Astrocyte (in vitro differentiated cells and primary cell): ENCODE results near the gene ZNF593OS. TPM values are rescaled to one million over a fixed set of nuclear protein-coding genes. Genes with fewer than 3 reads are reported as not detected.

Experiments used
- DNase-seq: peaks from one replicate; pipeline ENCODE4 v3.0.0-alpha.2; 2010; ENCODE audit warnings: low read depth
- FAIRE-seq: peaks from 2 replicates; lab custom pipeline; 2011; peaks lifted over from hg19 to GRCh38; lab: Jason Lieb, UNC
- H2AFZ ChIP-seq: 2 replicates; pipeline ENCODE4 v1.6.0; 2012; ENCODE audit warnings: low read depth, low read length, inconsistent platforms
- H3K27ac ChIP-seq: 2 replicates; pipeline ENCODE4 v1.5.1; 2011; ENCODE audit warnings: low read depth, low read length, inconsistent platforms
- H3K27me3 ChIP-seq: 2 replicates; pipeline ENCODE4 v1.6.0; 2011; ENCODE audit warnings: low read length, inconsistent platforms; ENCODE audit not compliant: insufficient read depth
- H3K36me3 ChIP-seq: 2 replicates; pipeline ENCODE4 v1.5.1; 2011; ENCODE audit warnings: low read length, inconsistent platforms; ENCODE audit not compliant: insufficient read depth
- H3K4me1 ChIP-seq: 2 replicates; pipeline ENCODE4 v1.5.1; 2011; ENCODE audit warnings: low read length, inconsistent platforms; ENCODE audit not compliant: insufficient read depth
- H3K4me2 ChIP-seq: 2 replicates; pipeline ENCODE4 v1.6.0; 2012; ENCODE audit warnings: low read length, inconsistent platforms
- H3K4me3 ChIP-seq: 2 replicates; pipeline ENCODE4 v1.5.1; 2011; ENCODE audit warnings: low read depth, mild to moderate bottlenecking, low read length, inconsistent platforms; ENCODE audit not compliant: insufficient read depth
- H3K79me2 ChIP-seq: 2 replicates; pipeline ENCODE4 v1.6.0; 2012; ENCODE audit warnings: mild to moderate bottlenecking, low read length, inconsistent platforms; ENCODE audit not compliant: insufficient read depth
- H3K9ac ChIP-seq: 2 replicates; pipeline ENCODE4 v1.6.0; 2012; ENCODE audit warnings: mild to moderate bottlenecking, low read length, inconsistent platforms
- H3K9me3 ChIP-seq: 2 replicates; pipeline ENCODE4 v1.5.1; 2012; ENCODE audit warnings: low read depth, mild to moderate bottlenecking, low read length, inconsistent platforms; ENCODE audit not compliant: insufficient read depth
- H4K20me1 ChIP-seq: 2 replicates; pipeline ENCODE4 v1.6.0; 2012; ENCODE audit warnings: low read length, inconsistent platforms; ENCODE audit not compliant: insufficient read depth
- H3K27ac Mint-ChIP-seq: one replicate; pipeline ENCODE4 v1.8.0; 2021; ENCODE audit warnings: mild to moderate bottlenecking, mixed read lengths; ENCODE audit not compliant: unreplicated experiment
- H3K27me3 Mint-ChIP-seq: one replicate; pipeline ENCODE4 v1.8.0; 2021; ENCODE audit warnings: low read depth, mixed read lengths; ENCODE audit not compliant: unreplicated experiment
- H3K36me3 Mint-ChIP-seq: one replicate; pipeline ENCODE4 v1.8.0; 2021; ENCODE audit warnings: low read depth, mixed read lengths; ENCODE audit not compliant: unreplicated experiment
- H3K4me1 Mint-ChIP-seq: one replicate; pipeline ENCODE4 v1.8.0; 2021; ENCODE audit warnings: low read depth, mixed read lengths; ENCODE audit not compliant: unreplicated experiment
- H3K4me3 Mint-ChIP-seq: one replicate; pipeline ENCODE4 v1.8.0; 2021; ENCODE audit warnings: mild to moderate bottlenecking, moderate library complexity, mixed read lengths; ENCODE audit not compliant: unreplicated experiment
- H3K9me3 Mint-ChIP-seq: one replicate; pipeline ENCODE4 v1.8.0; 2021; ENCODE audit warnings: mild to moderate bottlenecking, mixed read lengths; ENCODE audit not compliant: unreplicated experiment
- EZH2 ChIP-seq: IDR thresholded peaks from 2 replicates; pipeline ENCODE4 v1.6.1; 2012; ENCODE audit warnings: mild to moderate bottlenecking, low read length, inconsistent platforms; ENCODE audit not compliant: insufficient read depth
- total RNA-seq: library from RNA; stranded (reverse); gene quantifications from 2 replicates; pipeline ENCODE4 v1.2.1, GENCODE V29; 2021
- TF ChIP-seq, protein P1 (sequence below): IDR thresholded peaks from 2 replicates; pipeline ENCODE4 v1.5.1; 2011; ENCODE audit warnings: low read depth, mild to moderate bottlenecking, inconsistent platforms, low read length, moderate library complexity; ENCODE audit not compliant: insufficient read depth

Gene ZNF593OS
- total RNA-seq, 1 donor from 2014 or later = not detected

DNA sequence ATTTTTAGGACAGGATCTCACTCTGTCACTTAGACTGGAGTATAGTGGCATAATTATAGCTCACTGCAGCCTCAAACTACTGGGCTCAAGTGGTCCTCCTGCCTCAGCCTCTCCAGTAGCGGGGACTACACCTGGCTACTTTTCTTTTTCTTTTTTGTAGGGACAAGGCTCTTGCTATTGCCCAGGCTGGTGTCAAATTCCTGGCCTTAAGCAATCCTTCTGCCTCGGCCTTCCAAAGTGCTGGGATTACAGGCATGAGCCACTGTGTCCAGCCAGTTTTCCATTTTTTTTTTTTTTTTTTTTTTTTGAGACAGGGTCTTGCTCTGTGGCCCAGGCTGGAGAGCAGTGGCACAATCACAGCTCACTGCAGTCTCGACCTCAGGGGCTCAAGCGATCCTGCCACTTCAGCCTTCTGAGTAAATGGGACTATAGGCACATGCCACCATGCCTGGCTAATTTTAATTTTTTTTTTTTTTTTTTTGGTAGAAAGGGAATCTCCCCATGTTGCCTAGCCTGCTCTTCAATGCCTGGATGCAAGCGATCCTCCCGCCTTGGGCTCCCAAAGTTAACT is 41.8 kb upstream of the ZNF593OS start:
- Histone ChIP-seq H3K9me3 (no peaks in the 10 kb centered on the region), H3K36me3 (no peaks in the 10 kb centered on the region), H2AFZ (no peak overlapping the region), H3K4me3 (no peak overlapping the region), H3K79me2 (no peaks in the 10 kb centered on the region), H3K4me2 (no peak overlapping the region), H3K27me3 (peaks cover 6% of the 10 kb centered on the region), H3K4me1 (no peaks in the 10 kb centered on the region), H3K27ac (no peak overlapping the region), H3K9ac (no peak overlapping the region), H4K20me1 (no peaks in the 10 kb centered on the region)
- DNase-seq (no peak), FAIRE-seq (no peak)
- Mint-ChIP-seq H3K27me3 (peaks cover 36% of the 10 kb centered on the region), H3K4me1 (no peaks in the 10 kb centered on the region), H3K36me3 (no peaks in the 10 kb centered on the region), H3K4me3 (no peak overlapping the region), H3K9me3 (no peaks in the 10 kb centered on the region), H3K27ac (no peak overlapping the region)
- no peak for TF ChIP-seq EZH2
- TF ChIP-seq, protein P1, sequence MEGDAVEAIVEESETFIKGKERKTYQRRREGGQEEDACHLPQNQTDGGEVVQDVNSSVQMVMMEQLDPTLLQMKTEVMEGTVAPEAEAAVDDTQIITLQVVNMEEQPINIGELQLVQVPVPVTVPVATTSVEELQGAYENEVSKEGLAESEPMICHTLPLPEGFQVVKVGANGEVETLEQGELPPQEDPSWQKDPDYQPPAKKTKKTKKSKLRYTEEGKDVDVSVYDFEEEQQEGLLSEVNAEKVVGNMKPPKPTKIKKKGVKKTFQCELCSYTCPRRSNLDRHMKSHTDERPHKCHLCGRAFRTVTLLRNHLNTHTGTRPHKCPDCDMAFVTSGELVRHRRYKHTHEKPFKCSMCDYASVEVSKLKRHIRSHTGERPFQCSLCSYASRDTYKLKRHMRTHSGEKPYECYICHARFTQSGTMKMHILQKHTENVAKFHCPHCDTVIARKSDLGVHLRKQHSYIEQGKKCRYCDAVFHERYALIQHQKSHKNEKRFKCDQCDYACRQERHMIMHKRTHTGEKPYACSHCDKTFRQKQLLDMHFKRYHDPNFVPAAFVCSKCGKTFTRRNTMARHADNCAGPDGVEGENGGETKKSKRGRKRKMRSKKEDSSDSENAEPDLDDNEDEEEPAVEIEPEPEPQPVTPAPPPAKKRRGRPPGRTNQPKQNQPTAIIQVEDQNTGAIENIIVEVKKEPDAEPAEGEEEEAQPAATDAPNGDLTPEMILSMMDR = no peak

DNA sequence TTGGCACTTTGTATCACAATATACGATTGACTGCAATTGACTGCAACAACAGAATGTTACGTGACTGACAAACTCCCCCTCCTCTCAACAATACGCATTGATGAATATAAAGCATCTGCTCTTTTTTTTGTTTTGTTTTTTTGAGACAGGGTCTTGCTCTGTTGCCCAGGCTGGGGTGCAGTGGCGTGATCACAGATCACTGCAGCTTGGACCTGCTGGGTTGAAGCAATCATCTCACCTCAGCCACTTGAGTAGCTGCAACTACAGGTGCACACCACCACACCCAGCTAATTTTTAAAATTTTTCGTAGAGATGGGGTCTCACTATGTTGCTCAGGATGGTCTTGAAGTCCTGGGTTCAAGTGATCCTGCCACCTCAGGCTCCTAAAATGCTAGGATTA is 41.1 kb upstream of the ZNF593OS start:
- no peaks in the 10 kb centered on the region for H4K20me1 ChIP-seq
- Mint-ChIP-seq H3K27me3 (peaks cover 36% of the 10 kb centered on the region), H3K4me1 (no peaks in the 10 kb centered on the region), H3K36me3 (no peaks in the 10 kb centered on the region), H3K4me3 (no peak overlapping the region), H3K9me3 (no peaks in the 10 kb centered on the region), H3K27ac (no peak overlapping the region)
- H3K9me3 ChIP-seq = no peaks in the 10 kb centered on the region
- H3K4me1 ChIP-seq = no peaks in the 10 kb centered on the region
- H3K4me3 ChIP-seq = no peak overlapping the region
- H3K79me2 ChIP-seq = no peaks in the 10 kb centered on the region
- DNase-seq (no peak), FAIRE-seq (no peak)
- H2AFZ ChIP-seq = no peak overlapping the region
- H3K27ac ChIP-seq = no peak overlapping the region
- no peak overlapping the region for H3K9ac ChIP-seq
- H3K27me3 ChIP-seq = peaks cover 6% of the 10 kb centered on the region
- no peak for TF ChIP-seq EZH2
- TF ChIP-seq, protein P1 = no peak
- H3K4me2 ChIP-seq = no peak overlapping the region
- H3K36me3 ChIP-seq = no peaks in the 10 kb centered on the region

DNA sequence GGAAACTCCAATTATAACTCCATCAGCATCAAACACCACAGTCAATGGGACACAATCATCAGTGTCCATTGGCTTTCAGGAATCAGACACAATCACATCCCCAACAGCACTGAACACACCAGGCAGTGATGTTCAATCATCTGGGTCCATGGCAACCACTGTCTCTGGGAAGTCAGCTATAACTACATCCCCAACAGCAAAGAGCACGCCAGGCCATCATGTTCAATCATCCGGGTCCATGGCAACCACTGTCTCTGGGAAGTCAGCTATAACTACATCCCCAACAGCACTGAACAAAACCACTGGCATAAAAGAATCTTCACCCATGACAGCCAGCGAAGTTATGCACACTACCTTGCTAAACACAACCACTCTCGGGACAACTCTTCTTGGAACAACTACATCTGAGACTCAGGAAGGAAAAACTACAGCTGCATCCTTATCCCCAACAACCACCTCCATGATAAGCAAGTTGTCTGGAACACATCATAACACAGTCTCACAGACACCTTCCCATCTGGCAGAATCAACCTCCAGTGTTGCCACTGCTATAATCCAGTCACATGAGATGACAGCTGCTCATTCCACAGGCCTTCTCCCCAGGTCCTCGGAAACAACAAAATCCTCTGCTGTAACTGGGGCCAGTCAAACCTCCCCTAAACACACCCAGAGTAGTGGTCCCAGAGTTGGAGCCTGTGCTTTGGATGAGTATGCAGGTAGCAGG is 38.7 kb upstream of the ZNF593OS start:
- no peak overlapping the region for H3K27ac Mint-ChIP-seq
- Histone ChIP-seq H4K20me1 (no peaks in the 10 kb centered on the region), H3K4me3 (no peak overlapping the region), H3K9ac (no peak overlapping the region), H3K36me3 (no peaks in the 10 kb centered on the region), H3K27ac (no peak overlapping the region), H3K79me2 (no peaks in the 10 kb centered on the region), H3K4me2 (no peak overlapping the region), H3K4me1 (no peaks in the 10 kb centered on the region), H2AFZ (no peak overlapping the region), H3K9me3 (no peaks in the 10 kb centered on the region), H3K27me3 (peaks cover 6% of the 10 kb centered on the region)
- FAIRE-seq (no peak), DNase-seq (no peak)
- peaks cover 2% of the 10 kb centered on the region for H3K9me3 Mint-ChIP-seq
- no peaks in the 10 kb centered on the region for H3K4me1 Mint-ChIP-seq
- TF ChIP-seq, protein P1 = no peak
- TF ChIP-seq EZH2 = no peak
- no peak overlapping the region for H3K4me3 Mint-ChIP-seq
- H3K36me3 Mint-ChIP-seq = no peaks in the 10 kb centered on the region
- H3K27me3 Mint-ChIP-seq = peaks cover 26% of the 10 kb centered on the region
